WTC11 (cell line): Measurements from ENCODE around the gene MORN1. TPM values are rescaled to one million over a fixed set of nuclear protein-coding genes. Genes with fewer than 3 reads are reported as not detected.

Source experiments
- ATAC-seq: fragments of 200-7000 bp; cut with Tn5 transposase; 2 replicates; pipeline ENCODE4 v1.10.0; 2021; ENCODE audit warnings: mild to moderate bottlenecking, moderate library complexity
- CTCF ChIA-PET: fragments of 300-600 bp; sonication (Branson Sonifier 250); formaldehyde crosslinking; loops from one replicate; lab custom pipeline; 2021; ENCODE audit warnings: antibody characterized with exemption; lab: Charles Lee
- POLR2A ChIA-PET: fragments of 350-600 bp; sonication (Branson Sonifier 250); formaldehyde crosslinking; loops from one replicate; lab custom pipeline; 2021; ENCODE audit warnings: antibody characterized with exemption; lab: Charles Lee
- DNase-seq: peaks from one replicate; pipeline ENCODE4 v3.0.0; 2021; ENCODE audit warnings: low spot score
- H3K27ac Mint-ChIP-seq: 2 replicates; pipeline ENCODE4 v1.8.0; 2021; ENCODE audit warnings: mixed read lengths
- H3K27me3 Mint-ChIP-seq: 2 replicates; pipeline ENCODE4 v1.8.0; 2021; ENCODE audit warnings: low read depth, mild to moderate bottlenecking, moderate library complexity, mixed read lengths
- H3K36me3 Mint-ChIP-seq: 2 replicates; pipeline ENCODE4 v1.8.0; 2021; ENCODE audit warnings: mixed read lengths
- H3K4me1 Mint-ChIP-seq: 2 replicates; pipeline ENCODE4 v1.8.0; 2022; ENCODE audit warnings: mixed read lengths
- H3K4me3 Mint-ChIP-seq: 2 replicates; pipeline ENCODE4 v1.8.0; 2021; ENCODE audit warnings: mild to moderate bottlenecking, moderate library complexity, mixed read lengths
- H3K9me3 Mint-ChIP-seq: 2 replicates; pipeline ENCODE4 v1.8.0; 2021; ENCODE audit warnings: mixed read lengths
- ATF2 ChIP-seq: sonication (generic); formaldehyde crosslinking; IDR thresholded peaks from 2 replicates; pipeline ENCODE4 v1.8.1; 2022; ENCODE audit warnings: low read depth, missing genetic modification reagents, borderline replicate concordance
- ATF6 ChIP-seq: sonication (generic); formaldehyde crosslinking; IDR thresholded peaks from 2 replicates; pipeline ENCODE4 v1.8.1; 2023; ENCODE audit warnings: mild to moderate bottlenecking, missing genetic modification reagents
- FOXK1 ChIP-seq: sonication (generic); formaldehyde crosslinking; IDR thresholded peaks from 2 replicates; pipeline ENCODE4 v1.8.0; 2022; ENCODE audit warnings: mild to moderate bottlenecking, moderate library complexity, missing genetic modification reagents
- HMGXB4 ChIP-seq: sonication (generic); formaldehyde crosslinking; IDR thresholded peaks from 2 replicates; pipeline ENCODE4 v1.8.1; 2023; ENCODE audit warnings: mild to moderate bottlenecking, moderate library complexity, missing genetic modification reagents
- MYBL2 ChIP-seq: sonication (generic); formaldehyde crosslinking; IDR thresholded peaks from 2 replicates; pipeline ENCODE4 v1.8.1; 2023; ENCODE audit warnings: mild to moderate bottlenecking, moderate library complexity, missing genetic modification reagents
- NFATC4 ChIP-seq: fragments of 250-450 bp; sonication (Bioruptor Pico); IDR thresholded peaks from 2 replicates; pipeline ENCODE4 v1.9.0; 2021; ENCODE audit warnings: mild to moderate bottlenecking
- NR1H2 ChIP-seq: sonication (generic); formaldehyde crosslinking; IDR thresholded peaks from 2 replicates; pipeline ENCODE4 v1.9.0; 2021; ENCODE audit warnings: mild to moderate bottlenecking, moderate library complexity, missing genetic modification reagents
- OVOL2 ChIP-seq: fragments of 250-450 bp; sonication (Bioruptor Pico); IDR thresholded peaks from 2 replicates; pipeline ENCODE4 v1.9.0; 2021; ENCODE audit warnings: mild to moderate bottlenecking, borderline replicate concordance
- PRDM15 ChIP-seq: sonication (generic); formaldehyde crosslinking; IDR thresholded peaks from 2 replicates; pipeline ENCODE4 v1.8.0; 2022; ENCODE audit warnings: missing genetic modification reagents
- PREB ChIP-seq: sonication (generic); formaldehyde crosslinking; IDR thresholded peaks from 2 replicates; pipeline ENCODE4 v1.8.1; 2022; ENCODE audit warnings: mild to moderate bottlenecking, missing genetic modification reagents, moderate library complexity, borderline replicate concordance
- RORB ChIP-seq: fragments of 250-450 bp; sonication (Bioruptor Pico); IDR thresholded peaks from 2 replicates; pipeline ENCODE4 v1.9.0; 2021; ENCODE audit warnings: mild to moderate bottlenecking
- SMAD4 ChIP-seq: sonication (generic); formaldehyde crosslinking; IDR thresholded peaks from 2 replicates; pipeline ENCODE4 v1.8.0; 2022; ENCODE audit warnings: mild to moderate bottlenecking, missing genetic modification reagents
- SP1 ChIP-seq: sonication (generic); formaldehyde crosslinking; conservative IDR thresholded peaks from 2 replicates; pipeline ENCODE4 v1.8.1; 2022; ENCODE audit warnings: missing genetic modification reagents
- ZBTB43 ChIP-seq: sonication (generic); formaldehyde crosslinking; IDR thresholded peaks from 2 replicates; pipeline ENCODE4 v1.8.1; 2023; ENCODE audit warnings: mild to moderate bottlenecking, missing genetic modification reagents
- ZMAT4 ChIP-seq: fragments of 250-450 bp; sonication (Bioruptor Pico); IDR thresholded peaks from 2 replicates; pipeline ENCODE4 v1.9.0; 2021; ENCODE audit warnings: mild to moderate bottlenecking
- ZNF281 ChIP-seq: sonication (generic); formaldehyde crosslinking; IDR thresholded peaks from 2 replicates; pipeline ENCODE4 v1.8.0; 2023; ENCODE audit warnings: mild to moderate bottlenecking, missing genetic modification reagents
- ZNF425 ChIP-seq: fragments of 250-450 bp; sonication (Bioruptor Pico); conservative IDR thresholded peaks from 2 replicates; pipeline ENCODE4 v1.9.0; 2021; ENCODE audit warnings: mild to moderate bottlenecking
- total RNA-seq: library from RNA; stranded (reverse); gene quantifications from 3 replicates; pipeline ENCODE4 v1.2.3, GENCODE V29; 2021

The MORN1 gene
- total RNA-seq, 1 experiment from 2014 or later, result 14.5 TPM

- TF ChIP-seq ZNF425 (CRISPR knock-in tag) (no peak), ZNF281 (CRISPR knock-in tag) (no peak), OVOL2 (CRISPR knock-in tag) (no peak), SP1 (no peak), ATF6 (CRISPR knock-in tag) (no peak)
These were observed 35.7 kb upstream of the MORN1 start (continued) for GRCh38 chr1:2427051-2427450.

- Mint-ChIP-seq H3K9me3 (peaks cover 26% of the 10 kb centered on the region), H3K27me3 (peaks cover 24% of the 10 kb centered on the region), H3K4me3 (no peak overlapping the region), H3K36me3 (no peaks in the 10 kb centered on the region), H3K27ac (no peak overlapping the region), H3K4me1 (no peaks in the 10 kb centered on the region)
- ChIA-PET CTCF (interaction anchor here (0.5 to 1.0 kb wide), 4 partner anchors 12 to 518 kb away, joined by 3 to 4 read pairs (median 3); no protein-coding TSS in a partner anchor), POLR2A (no interaction called here)
- no peak for ATAC-seq
- DNase-seq, result no peak
- TF ChIP-seq RORB (CRISPR knock-in tag) (no peak), PRDM15 (CRISPR knock-in tag) (no peak), ZMAT4 (CRISPR knock-in tag) (no peak), MYBL2 (CRISPR knock-in tag) (no peak), HMGXB4 (CRISPR knock-in tag) (no peak), NR1H2 (CRISPR knock-in tag) (no peak), PREB (CRISPR knock-in tag) (no peak), FOXK1 (no peak), NFATC4 (CRISPR knock-in tag) (no peak), SMAD4 (no peak), ATF2 (no peak), ZBTB43 (CRISPR knock-in tag) (no peak)
These were observed 35.2 kb upstream of the MORN1 start for GRCh38 chr1:2426540-2426939.
